HL-60 (cell line): ENCODE results near the gene NAPSA.

Experiments
- DNase-seq, 2 experiments: peaks; one replicate each; pipeline ENCODE4 v3.0.0-alpha.2; 2010 to 2020; ENCODE audit warnings: low read depth in 1 of 2, low spot score in 1 of 2
- H3K27ac ChIP-seq: fragments of 250-450 bp; sonication (Bioruptor Pico); replicated peaks from 2 replicates; pipeline ENCODE4 v1.5.1; 2020; ENCODE audit warnings: mild to moderate bottlenecking, moderate library complexity
- H3K27me3 ChIP-seq: fragments of 250-450 bp; sonication (Bioruptor Pico); 2 replicates; pipeline ENCODE4 v1.5.1; 2021; ENCODE audit warnings: mild to moderate bottlenecking, moderate library complexity; ENCODE audit not compliant: insufficient read depth, poor library complexity, severe bottlenecking
- H3K4me3 ChIP-seq: replicated peaks from 2 replicates; pipeline ENCODE4 v1.5.1; 2011; ENCODE audit warnings: mild to moderate bottlenecking, control low read depth, low read length; ENCODE audit not compliant: insufficient read depth
- POLR2AphosphoS5 ChIP-seq: IDR thresholded peaks from 2 replicates; pipeline ENCODE4 v1.6.1; 2012; ENCODE audit warnings: low read depth
- SPI1 ChIP-seq: IDR thresholded peaks from 2 replicates; pipeline ENCODE4 v1.6.1; 2012; ENCODE audit warnings: low read depth, mild to moderate bottlenecking, borderline replicate concordance
- TF ChIP-seq, protein P1 (sequence below): IDR thresholded peaks from one replicate; pipeline ENCODE4 v1.5.1; 2011; ENCODE audit warnings: low read length, control low read depth, inconsistent platforms; ENCODE audit not compliant: insufficient read depth
- TF ChIP-seq, protein P2 (sequence below): IDR thresholded peaks from 2 replicates; pipeline ENCODE4 v1.6.1; 2012; ENCODE audit warnings: low read depth; ENCODE audit not compliant: insufficient replicate concordance

NAPSA gene

DNA sequence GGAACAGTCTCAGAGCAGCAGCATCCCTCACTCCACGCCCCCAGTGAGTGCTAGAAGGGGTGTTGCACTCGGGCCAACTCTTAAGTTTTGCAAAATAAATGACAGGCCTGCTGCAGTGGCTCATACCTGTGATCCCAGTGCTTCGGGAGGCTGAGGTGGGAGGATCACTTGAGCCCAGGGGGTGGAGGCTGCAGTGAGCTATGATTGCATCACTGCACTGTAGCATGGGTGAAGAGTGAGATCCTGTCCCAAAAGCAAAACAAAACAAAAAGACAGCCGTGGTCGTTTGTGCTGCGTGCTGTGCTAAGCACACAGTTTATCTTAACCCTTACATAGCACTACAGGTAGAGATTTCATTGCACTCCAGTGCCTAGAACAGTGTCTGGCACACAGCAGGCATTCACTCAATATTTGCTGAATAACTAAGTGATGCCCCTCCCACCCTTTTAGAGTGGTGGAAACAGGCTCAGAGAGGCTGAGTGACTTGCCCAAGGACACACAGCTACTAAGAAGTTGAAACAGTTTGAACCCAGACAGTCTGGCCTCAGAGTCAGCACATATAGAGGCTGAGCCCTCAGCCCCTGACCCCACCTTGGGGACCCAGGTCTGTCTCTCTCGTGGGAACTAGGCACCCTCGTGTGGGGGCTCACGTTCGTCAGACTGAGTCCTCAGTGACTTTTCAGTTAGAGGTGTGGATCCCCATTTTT, 54.5 kb downstream of the NAPSA start:
- no peak for DNase-seq
- H3K4me3 ChIP-seq: no peak overlapping the region
- TF ChIP-seq POLR2AphosphoS5: no peak
- TF ChIP-seq, protein P1, sequence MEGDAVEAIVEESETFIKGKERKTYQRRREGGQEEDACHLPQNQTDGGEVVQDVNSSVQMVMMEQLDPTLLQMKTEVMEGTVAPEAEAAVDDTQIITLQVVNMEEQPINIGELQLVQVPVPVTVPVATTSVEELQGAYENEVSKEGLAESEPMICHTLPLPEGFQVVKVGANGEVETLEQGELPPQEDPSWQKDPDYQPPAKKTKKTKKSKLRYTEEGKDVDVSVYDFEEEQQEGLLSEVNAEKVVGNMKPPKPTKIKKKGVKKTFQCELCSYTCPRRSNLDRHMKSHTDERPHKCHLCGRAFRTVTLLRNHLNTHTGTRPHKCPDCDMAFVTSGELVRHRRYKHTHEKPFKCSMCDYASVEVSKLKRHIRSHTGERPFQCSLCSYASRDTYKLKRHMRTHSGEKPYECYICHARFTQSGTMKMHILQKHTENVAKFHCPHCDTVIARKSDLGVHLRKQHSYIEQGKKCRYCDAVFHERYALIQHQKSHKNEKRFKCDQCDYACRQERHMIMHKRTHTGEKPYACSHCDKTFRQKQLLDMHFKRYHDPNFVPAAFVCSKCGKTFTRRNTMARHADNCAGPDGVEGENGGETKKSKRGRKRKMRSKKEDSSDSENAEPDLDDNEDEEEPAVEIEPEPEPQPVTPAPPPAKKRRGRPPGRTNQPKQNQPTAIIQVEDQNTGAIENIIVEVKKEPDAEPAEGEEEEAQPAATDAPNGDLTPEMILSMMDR: no peak
- no peak overlapping the region for H3K27ac ChIP-seq
- H3K27me3 ChIP-seq: peaks cover 27% of the 10 kb centered on the region

DNA sequence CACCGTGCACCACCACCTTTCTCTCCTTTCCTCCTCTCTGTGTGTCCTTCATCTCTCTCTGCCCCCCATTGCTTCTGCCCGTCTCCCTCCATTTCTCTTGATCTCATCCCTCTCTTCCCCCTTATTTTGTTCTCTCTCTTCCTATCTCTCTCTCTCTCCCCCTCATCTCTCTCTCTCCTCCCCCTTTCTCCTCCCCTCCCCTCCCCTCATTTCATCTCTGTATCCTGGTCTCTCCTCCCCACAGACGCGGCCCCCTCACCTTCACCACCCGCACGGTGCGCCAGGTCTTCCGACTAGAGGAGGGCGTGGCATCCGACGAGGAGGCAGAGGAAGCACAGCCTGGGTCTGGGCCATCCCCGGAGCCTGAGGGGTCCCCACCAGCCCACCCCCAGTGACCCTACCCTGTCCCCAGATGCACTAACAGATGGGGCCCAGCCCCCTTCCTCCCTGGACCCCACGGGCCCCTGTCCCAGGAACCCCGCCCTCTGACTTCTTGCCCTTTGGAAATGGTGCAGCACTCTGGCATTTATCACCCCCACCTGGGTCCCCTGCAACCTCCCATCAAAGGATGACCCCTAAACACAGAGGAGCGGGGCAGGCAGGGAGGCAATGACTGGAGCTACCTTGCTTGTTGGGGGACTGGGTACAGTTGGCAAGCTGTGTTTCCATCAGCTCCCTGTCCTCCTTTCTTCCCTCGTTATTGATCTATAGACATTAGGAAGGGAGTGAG, 55.9 kb downstream of the NAPSA start:
- DNase-seq: no peak
- H3K27me3 ChIP-seq: peaks cover 17% of the 10 kb centered on the region
- TF ChIP-seq POLR2AphosphoS5 (no peak), SPI1 (no peak)
- TF ChIP-seq, protein P2, sequence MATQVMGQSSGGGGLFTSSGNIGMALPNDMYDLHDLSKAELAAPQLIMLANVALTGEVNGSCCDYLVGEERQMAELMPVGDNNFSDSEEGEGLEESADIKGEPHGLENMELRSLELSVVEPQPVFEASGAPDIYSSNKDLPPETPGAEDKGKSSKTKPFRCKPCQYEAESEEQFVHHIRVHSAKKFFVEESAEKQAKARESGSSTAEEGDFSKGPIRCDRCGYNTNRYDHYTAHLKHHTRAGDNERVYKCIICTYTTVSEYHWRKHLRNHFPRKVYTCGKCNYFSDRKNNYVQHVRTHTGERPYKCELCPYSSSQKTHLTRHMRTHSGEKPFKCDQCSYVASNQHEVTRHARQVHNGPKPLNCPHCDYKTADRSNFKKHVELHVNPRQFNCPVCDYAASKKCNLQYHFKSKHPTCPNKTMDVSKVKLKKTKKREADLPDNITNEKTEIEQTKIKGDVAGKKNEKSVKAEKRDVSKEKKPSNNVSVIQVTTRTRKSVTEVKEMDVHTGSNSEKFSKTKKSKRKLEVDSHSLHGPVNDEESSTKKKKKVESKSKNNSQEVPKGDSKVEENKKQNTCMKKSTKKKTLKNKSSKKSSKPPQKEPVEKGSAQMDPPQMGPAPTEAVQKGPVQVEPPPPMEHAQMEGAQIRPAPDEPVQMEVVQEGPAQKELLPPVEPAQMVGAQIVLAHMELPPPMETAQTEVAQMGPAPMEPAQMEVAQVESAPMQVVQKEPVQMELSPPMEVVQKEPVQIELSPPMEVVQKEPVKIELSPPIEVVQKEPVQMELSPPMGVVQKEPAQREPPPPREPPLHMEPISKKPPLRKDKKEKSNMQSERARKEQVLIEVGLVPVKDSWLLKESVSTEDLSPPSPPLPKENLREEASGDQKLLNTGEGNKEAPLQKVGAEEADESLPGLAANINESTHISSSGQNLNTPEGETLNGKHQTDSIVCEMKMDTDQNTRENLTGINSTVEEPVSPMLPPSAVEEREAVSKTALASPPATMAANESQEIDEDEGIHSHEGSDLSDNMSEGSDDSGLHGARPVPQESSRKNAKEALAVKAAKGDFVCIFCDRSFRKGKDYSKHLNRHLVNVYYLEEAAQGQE: no peak
- no peak overlapping the region for H3K4me3 ChIP-seq
- H3K27ac ChIP-seq: no peak overlapping the region

DNA sequence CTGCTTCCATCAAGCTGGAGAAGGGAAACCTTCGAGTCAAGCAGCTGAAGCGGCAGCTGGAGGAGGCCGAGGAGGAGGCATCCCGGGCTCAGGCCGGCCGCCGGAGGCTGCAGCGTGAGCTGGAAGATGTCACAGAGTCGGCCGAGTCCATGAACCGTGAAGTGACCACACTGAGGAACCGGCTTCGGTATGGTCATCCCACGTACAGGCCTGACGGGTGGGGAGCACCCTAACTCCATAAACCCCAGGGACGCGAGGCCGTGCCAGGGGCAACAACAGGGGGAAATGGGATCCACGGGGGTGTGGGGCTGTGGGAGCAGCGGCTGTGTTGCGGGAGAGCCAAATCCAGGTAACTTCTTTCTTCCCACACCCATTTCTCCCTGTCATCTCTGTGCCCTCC, 56.4 kb downstream of the NAPSA start:
- Histone ChIP-seq H3K27ac (no peak overlapping the region), H3K4me3 (no peak overlapping the region), H3K27me3 (peaks cover 12% of the 10 kb centered on the region)
- TF ChIP-seq SPI1: no peak
- TF ChIP-seq, protein P2: no peak
- TF ChIP-seq, protein P1: no peak
- no peak for DNase-seq
